SK-N-SH (cell line): ENCODE measurements around the gene NYAP2. TPM values are rescaled to one million over a fixed set of nuclear protein-coding genes. Genes with fewer than 3 reads are reported as not detected.

Source experiments
- CTCF ChIA-PET: fragments of 300-600, 350-600 bp; formaldehyde crosslinking; extraction: SDS; loops from one replicate; lab custom pipeline; 2021; lab: Yijun Ruan, JAX
- POLR2A ChIA-PET: fragments of 350-600 bp; sonication (Branson Sonifier 250); formaldehyde crosslinking; extraction: SDS; loops from one replicate; lab custom pipeline; 2020; ENCODE audit warnings: antibody characterized with exemption, inconsistent platforms; lab: Yijun Ruan, JAX
- DNase-seq: peaks from one replicate; pipeline ENCODE4 v3.0.0; 2012
- H2AFZ ChIP-seq: fragments of 200-600 bp; sonication (generic); 2 replicates; pipeline ENCODE4 v1.8.1; 2016; ENCODE audit warnings: antibody characterized with exemption, mild to moderate bottlenecking, low read depth
- H3F3A ChIP-seq: fragments of 200-600 bp; sonication (generic); replicated peaks from 2 replicates; pipeline ENCODE3; 2016; ENCODE audit warnings: antibody characterized with exemption, mild to moderate bottlenecking; ENCODE audit not compliant: insufficient read depth
- H3K27ac ChIP-seq, 2 experiments: fragments of 200-500 bp in 1 of 2; fragments of 200-600 bp in 1 of 2; sonication (Bioruptor generic) in 1 of 2; sonication (generic), shearing (Covaris generic) in 1 of 2; 2 replicates each; pipeline versions ENCODE4 v1.5.1 to v1.6.1; 2014 to 2016; ENCODE audit warnings: low read depth in 2 of 2, inconsistent platforms in 1 of 2, low read length in 1 of 2, mild to moderate bottlenecking in 1 of 2, mixed read lengths in 1 of 2
- H3K27me3 ChIP-seq: fragments of 200-600 bp; sonication (generic), shearing (Covaris generic); 2 replicates; pipeline ENCODE4 v1.6.1; 2016; ENCODE audit warnings: mixed run types; ENCODE audit not compliant: insufficient read depth
- H3K36me3 ChIP-seq, 2 experiments: fragments of 200-500 bp in 1 of 2; fragments of 200-600 bp in 1 of 2; sonication (Bioruptor generic) in 1 of 2; sonication (generic) in 1 of 2; replicated peaks in 1 of 2; 2 replicates each; pipeline versions ENCODE3 to v1.5.1; 2014 to 2016; ENCODE audit warnings: low read length in 1 of 2, mild to moderate bottlenecking in 1 of 2; ENCODE audit not compliant: insufficient read depth in 2 of 2, control insufficient read depth in 1 of 2
- H3K4me1 ChIP-seq, 2 experiments: fragments of 200-500 bp in 1 of 2; fragments of 200-600 bp in 1 of 2; sonication (Bioruptor generic) in 1 of 2; sonication (generic), shearing (Covaris generic) in 1 of 2; 2 replicates each; pipeline versions ENCODE4 v1.5.1 to v1.6.1; 2014 to 2016; ENCODE audit warnings: low read depth in 1 of 2, low read length in 1 of 2, mixed run types in 1 of 2; ENCODE audit not compliant: insufficient read depth in 2 of 2, control insufficient read depth in 1 of 2
- H3K4me2 ChIP-seq: fragments of 200-600 bp; sonication (generic), shearing (Covaris generic); 2 replicates; pipeline ENCODE4 v1.6.1; 2017; ENCODE audit warnings: mixed run types
- H3K4me3 ChIP-seq, 2 experiments: fragments of 200-500 bp in 1 of 2; fragments of 200-600 bp in 1 of 2; sonication (Bioruptor generic) in 1 of 2; sonication (generic), shearing (Covaris generic) in 1 of 2; 2 replicates each; pipeline versions ENCODE4 v1.5.1 to v1.8.1; 2014 to 2016; ENCODE audit warnings: low read depth in 2 of 2, inconsistent platforms in 1 of 2, low read length in 1 of 2, mild to moderate bottlenecking in 1 of 2, mixed read lengths in 1 of 2, moderate library complexity in 1 of 2
- H3K79me2 ChIP-seq: fragments of 200-600 bp; sonication (generic); 2 replicates; pipeline ENCODE4 v1.8.1; 2017; ENCODE audit warnings: mild to moderate bottlenecking; ENCODE audit not compliant: insufficient read depth
- H3K9ac ChIP-seq: fragments of 200-600 bp; sonication (generic); 2 replicates; pipeline ENCODE4 v1.6.1; 2017; ENCODE audit warnings: mixed run types
- H3K9me2 ChIP-seq: fragments of 200-600 bp; sonication (generic); 2 replicates; pipeline ENCODE4 v1.6.1; 2017; ENCODE audit warnings: mixed run types
- H3K9me3 ChIP-seq: fragments of 200-600 bp; sonication (generic); 2 replicates; pipeline ENCODE4 v1.6.1; 2017; ENCODE audit warnings: mixed run types, mild to moderate bottlenecking, moderate library complexity
- H4K20me1 ChIP-seq: fragments of 200-600 bp; sonication (generic); 2 replicates; pipeline ENCODE4 v1.6.1; 2017; ENCODE audit warnings: mild to moderate bottlenecking, mixed run types; ENCODE audit not compliant: insufficient read depth
- CTCF ChIP-seq: fragments of 200-600 bp; sonication (generic); IDR thresholded peaks from 2 replicates; pipeline ENCODE4 v1.6.1; 2017; ENCODE audit warnings: antibody characterized with exemption, mild to moderate bottlenecking, moderate library complexity
- EP300 ChIP-seq, 2 experiments: IDR thresholded peaks; 2 replicates each; pipeline versions ENCODE4 v1.4.0 to v1.6.1; 2012; ENCODE audit warnings: borderline replicate concordance in 1 of 2, low read depth in 1 of 2, low read length in 1 of 2
- GATA2 ChIP-seq: sonication (generic); formaldehyde crosslinking; IDR thresholded peaks from 2 replicates; pipeline ENCODE4 v1.5.0; 2020; ENCODE audit warnings: mild to moderate bottlenecking, missing genetic modification reagents
- MEF2A ChIP-seq: IDR thresholded peaks from 2 replicates; pipeline ENCODE4 v1.4.0; 2012; ENCODE audit warnings: low read depth, borderline replicate concordance
- MXI1 ChIP-seq: IDR thresholded peaks from 2 replicates; pipeline ENCODE4 v1.6.1; 2012; ENCODE audit warnings: mild to moderate bottlenecking, low read depth, low read length, improper control_type of control experiment
- POLR2AphosphoS5 ChIP-seq: IDR thresholded peaks from 2 replicates; pipeline ENCODE4 v1.6.1; 2012; ENCODE audit warnings: low read depth, low read length
- TEAD4 ChIP-seq: IDR thresholded peaks from 2 replicates; pipeline ENCODE4 v1.4.0; 2012; ENCODE audit warnings: mild to moderate bottlenecking, borderline replicate concordance; ENCODE audit not compliant: insufficient read depth
- WGBS: methylation state at CpG from one replicate; pipeline ENCODE4 v1.1.6; 2017; ENCODE audit warnings: low lambda C conversion rate; 5-methylcytosine and 5-hydroxymethylcytosine counted together
- polyA plus RNA-seq, 3 experiments: library from polyadenylated mRNA; depleted of rRNA; stranded (reverse); fragments of >200 nt; gene quantifications; 2 replicates each; pipeline ENCODE4 v1.2.3, GENCODE V29; 2012

Gene NYAP2
- polyA plus RNA-seq, 1 of the 3 experiments (the other 2 are of a cell fraction): not detected

GRCh38 chr2:225400546-225401400 is 1.3 kb downstream of the NYAP2 start:
- Histone ChIP-seq H3F3A (no peaks in the 10 kb centered on the region), H2AFZ (no peak overlapping the region), H4K20me1 (no peaks in the 10 kb centered on the region), H3K9ac (no peak overlapping the region), H3K79me2 (no peaks in the 10 kb centered on the region), H3K9me3 (no peaks in the 10 kb centered on the region), H3K27ac (peak overlapping the region in 1 of 2 experiments; percentile 92; a peak in 2 of 4 replicates), H3K36me3 (no peaks in the 10 kb centered on the region), H3K9me2 (no peaks in the 10 kb centered on the region), H3K4me1 (peaks cover 0 to 8% of the 10 kb centered on the region in 2 experiments; a peak in 2 of 4 replicates), H3K4me3 (peak overlapping the region in 1 of 2 experiments; percentile 28; a peak in 1 of 4 replicates), H3K27me3 (no peaks in the 10 kb centered on the region), H3K4me2 (no peak overlapping the region)
- 13% methylated on average over 9 of the region's 9 CpGs for WGBS
- ChIA-PET POLR2A (interaction anchor here (1.5 kb wide), 1 partner anchor 14 kb away, joined by 8 read pairs; no protein-coding TSS in a partner anchor), CTCF (interaction anchor here (0.7 to 2.5 kb wide), 7 partner anchors 14 to 282 kb away, joined by 3 to 8 read pairs (median 3); no protein-coding TSS in a partner anchor)
- no peak for DNase-seq
- TF ChIP-seq EP300 (IDR thresholded peaks at IDR 0.05; ENCODE audit: borderline replicate concordance in 1 of 2, low read depth in 1 of 2, low read length in 1 of 2) (0 out of 4 replicates have a peak, but pooled peaks of 1 of the 2 experiments have one; percentile 1), MXI1 (0 out of 2 replicates have a peak, but pooled peaks have one; percentile 17), TEAD4 (no peak)

DNA sequence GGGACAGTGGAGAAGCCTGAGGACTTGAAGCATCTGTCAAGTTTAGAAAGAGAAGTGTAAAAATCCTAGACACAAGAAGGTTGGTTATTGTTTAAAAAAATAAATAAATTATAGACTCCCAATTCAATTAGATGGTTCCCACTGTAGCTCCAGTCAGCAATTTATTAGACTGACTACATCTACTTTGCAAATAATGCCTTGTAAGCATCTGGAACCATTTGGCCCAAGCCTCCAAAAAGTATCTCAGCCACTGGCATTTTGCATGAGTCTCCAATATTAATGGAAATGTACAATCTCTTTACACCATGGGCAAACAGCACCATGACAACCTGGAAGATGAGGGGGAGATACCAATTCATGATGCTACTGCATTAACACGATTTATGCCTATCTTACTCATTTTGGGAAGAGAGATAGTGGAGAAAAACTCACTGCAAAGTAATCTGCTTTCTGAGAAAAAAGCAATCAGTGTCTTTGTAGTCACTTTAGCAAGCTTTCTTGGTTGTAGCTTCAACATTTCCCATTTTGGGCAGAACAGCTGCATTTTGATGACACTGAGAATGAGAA is 2.8 kb downstream of the NYAP2 start:
- peak; percentile 3 for DNase-seq
- H3K4me1 ChIP-seq: peaks cover 0 to 8% of the 10 kb centered on the region in 2 experiments; a peak in 2 of 4 replicates
- H2AFZ ChIP-seq: no peak overlapping the region
- no peaks in the 10 kb centered on the region for H3K79me2 ChIP-seq
- CTCF ChIA-PET: no interaction called here
- H4K20me1 ChIP-seq: no peaks in the 10 kb centered on the region
- H3K4me2 ChIP-seq: no peak overlapping the region
- peak in 1 of 2 experiments; percentile 16; a peak in 1 of 4 replicates for TF ChIP-seq EP300 (IDR thresholded peaks at IDR 0.05; ENCODE audit: borderline replicate concordance in 1 of 2, low read depth in 1 of 2, low read length in 1 of 2)
- peak; percentile 61 for TF ChIP-seq GATA2 (CRISPR knock-in tag)
- no peak for TF ChIP-seq MEF2A
- no peaks in the 10 kb centered on the region for H3K36me3 ChIP-seq
- no peaks in the 10 kb centered on the region for H3K9me2 ChIP-seq
- 0% methylated on average over 1 of the region's 1 CpG for WGBS
- POLR2A ChIA-PET: no interaction called here
- no peaks in the 10 kb centered on the region for H3K9me3 ChIP-seq
- no peak overlapping the region for H3K4me3 ChIP-seq
- no peaks in the 10 kb centered on the region for H3F3A ChIP-seq
- H3K27me3 ChIP-seq: no peaks in the 10 kb centered on the region
- peak overlapping the region in 1 of 2 experiments; percentile 68; a peak in 2 of 4 replicates for H3K27ac ChIP-seq
- no peak overlapping the region for H3K9ac ChIP-seq

GRCh38 chr2:225411452-225411851 is 11.9 kb downstream of the NYAP2 start:
- Histone ChIP-seq H3F3A (no peaks in the 10 kb centered on the region), H3K9ac (no peak overlapping the region), H3K9me3 (no peaks in the 10 kb centered on the region), H3K27me3 (no peaks in the 10 kb centered on the region), H2AFZ (no peak overlapping the region), H3K36me3 (no peaks in the 10 kb centered on the region), H3K4me2 (no peak overlapping the region), H3K4me1 (peaks cover 0 to 10% of the 10 kb centered on the region in 2 experiments; a peak in 2 of 4 replicates), H3K79me2 (no peaks in the 10 kb centered on the region), H3K27ac (no peak overlapping the region), H4K20me1 (no peaks in the 10 kb centered on the region), H3K4me3 (no peak overlapping the region), H3K9me2 (no peaks in the 10 kb centered on the region)
- ChIA-PET CTCF (no interaction called here), POLR2A (no interaction called here)
- DNase-seq: no peak
- 50% methylated on average over 3 of the region's 3 CpGs for WGBS
- TF ChIP-seq CTCF (peak; percentile 16; the same call in 1 of the 2 replicates), POLR2AphosphoS5 (no peak)
